ENCODE data around the gene TMED9. TPM values are rescaled to one million over a fixed set of nuclear protein-coding genes. Genes with fewer than 3 reads are reported as not detected.

TMED9 gene
- total RNA-seq, 2 experiments from 2014 or later, result 118 to 120 TPM

- Mint-ChIP-seq H3K4me1 (ENCODE audit: low read depth) (peaks cover 22% of the 10 kb centered on the region), H3K27ac (no peak overlapping the region), H3K9me3 (no peaks in the 10 kb centered on the region), H3K36me3 (ENCODE audit: low read depth) (peaks cover 30% of the 10 kb centered on the region), H3K4me3 (no peak overlapping the region), H3K27me3 (peaks cover 15% of the 10 kb centered on the region)
- no peak for ATAC-seq
- TF ChIP-seq, protein P1, sequence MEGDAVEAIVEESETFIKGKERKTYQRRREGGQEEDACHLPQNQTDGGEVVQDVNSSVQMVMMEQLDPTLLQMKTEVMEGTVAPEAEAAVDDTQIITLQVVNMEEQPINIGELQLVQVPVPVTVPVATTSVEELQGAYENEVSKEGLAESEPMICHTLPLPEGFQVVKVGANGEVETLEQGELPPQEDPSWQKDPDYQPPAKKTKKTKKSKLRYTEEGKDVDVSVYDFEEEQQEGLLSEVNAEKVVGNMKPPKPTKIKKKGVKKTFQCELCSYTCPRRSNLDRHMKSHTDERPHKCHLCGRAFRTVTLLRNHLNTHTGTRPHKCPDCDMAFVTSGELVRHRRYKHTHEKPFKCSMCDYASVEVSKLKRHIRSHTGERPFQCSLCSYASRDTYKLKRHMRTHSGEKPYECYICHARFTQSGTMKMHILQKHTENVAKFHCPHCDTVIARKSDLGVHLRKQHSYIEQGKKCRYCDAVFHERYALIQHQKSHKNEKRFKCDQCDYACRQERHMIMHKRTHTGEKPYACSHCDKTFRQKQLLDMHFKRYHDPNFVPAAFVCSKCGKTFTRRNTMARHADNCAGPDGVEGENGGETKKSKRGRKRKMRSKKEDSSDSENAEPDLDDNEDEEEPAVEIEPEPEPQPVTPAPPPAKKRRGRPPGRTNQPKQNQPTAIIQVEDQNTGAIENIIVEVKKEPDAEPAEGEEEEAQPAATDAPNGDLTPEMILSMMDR (IDR thresholded peaks at IDR 0.05), result no peak
- DNase-seq, result no peak
- CTCF ChIA-PET, result no interaction called here
- POLR2A ChIA-PET, result no interaction called here
- intact Hi-C loops (cut with micrococcal nuclease), result no loop called here
Measured at GRCh38 chr5:177590406-177590805, 1.6 kb upstream of the TMED9 start.

GRCh38 chr5:177591690-177592009 is 353 bp upstream of the TMED9 start:
- DNase-seq, result no peak
- Mint-ChIP-seq H3K27me3 (peaks cover 12% of the 10 kb centered on the region), H3K4me1 (ENCODE audit: low read depth) (peaks cover 22% of the 10 kb centered on the region), H3K36me3 (ENCODE audit: low read depth) (peaks cover 41% of the 10 kb centered on the region), H3K27ac (peak overlapping the region; percentile 100), H3K9me3 (no peaks in the 10 kb centered on the region), H3K4me3 (peak overlapping the region; percentile 92)
- POLR2A ChIA-PET, result interaction anchor here (1.0 to 1.9 kb wide), 4 partner anchors 10 to 97 kb away, joined by 4 to 7 read pairs (median 5); no protein-coding TSS in a partner anchor
- CTCF ChIA-PET, result interaction anchor here (0.6 to 2.4 kb wide), 4 partner anchors 15 to 120 kb away, joined by 3 to 8 read pairs (median 4); no protein-coding TSS in a partner anchor
- intact Hi-C loops (cut with micrococcal nuclease), result no loop called here
- no peak for ATAC-seq
- TF ChIP-seq, protein P1 (IDR thresholded peaks at IDR 0.05), result no peak

GRCh38 chr5:177592905-177593304 is 902 bp downstream of the TMED9 start:
- H3K27ac Mint-ChIP-seq, result peak overlapping the region; percentile 100
- H3K4me3 Mint-ChIP-seq, result peak overlapping the region; percentile 92
- TF ChIP-seq, protein P1 (IDR thresholded peaks at IDR 0.05), result no peak
- ATAC-seq (no peak), DNase-seq (no peak)
- peaks cover 12% of the 10 kb centered on the region for H3K27me3 Mint-ChIP-seq
- CTCF ChIA-PET, result interaction anchor here (1.6 to 2.4 kb wide), 3 partner anchors 14 to 121 kb away, joined by 4 to 8 read pairs (median 5); no protein-coding TSS in a partner anchor
- H3K36me3 Mint-ChIP-seq (ENCODE audit: low read depth), result peaks cover 49% of the 10 kb centered on the region
- no peaks in the 10 kb centered on the region for H3K9me3 Mint-ChIP-seq
- peaks cover 26% of the 10 kb centered on the region for H3K4me1 Mint-ChIP-seq (ENCODE audit: low read depth)
- intact Hi-C loops (cut with micrococcal nuclease), result no loop called here
- POLR2A ChIA-PET, result interaction anchor here (0.6 to 1.9 kb wide), 9 partner anchors 8 to 115 kb away, joined by 3 to 7 read pairs (median 3); no protein-coding TSS in a partner anchor

DNA sequence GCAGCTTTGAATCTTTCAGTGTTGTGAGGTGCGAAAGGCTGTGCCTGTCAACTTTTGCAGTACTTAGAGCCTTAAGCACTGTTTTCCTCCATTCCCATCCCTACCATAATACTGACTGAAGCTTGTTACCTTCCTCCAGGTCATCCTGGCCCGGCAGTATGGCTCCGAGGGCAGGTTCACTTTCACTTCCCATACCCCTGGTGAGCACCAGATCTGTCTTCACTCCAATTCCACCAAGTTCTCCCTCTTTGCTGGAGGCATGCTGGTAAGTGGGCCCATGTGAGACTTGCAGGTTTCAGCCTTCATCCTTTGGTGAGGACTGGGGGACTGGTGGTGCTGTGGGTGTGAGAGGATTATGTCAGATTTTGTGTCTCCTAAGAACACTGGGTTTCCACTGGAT is 1.5 kb downstream of the TMED9 start:
- intact Hi-C loops (cut with micrococcal nuclease), result no loop called here
- peaks cover 23% of the 10 kb centered on the region for H3K4me1 Mint-ChIP-seq (ENCODE audit: low read depth)
- POLR2A ChIA-PET, result interaction anchor here (0.9 to 1.9 kb wide), 5 partner anchors 10 to 115 kb away, joined by 3 to 5 read pairs (median 3); no protein-coding TSS in a partner anchor
- peak overlapping the region; percentile 41 for H3K27ac Mint-ChIP-seq
- no peak for DNase-seq
- H3K36me3 Mint-ChIP-seq (ENCODE audit: low read depth), result peaks cover 49% of the 10 kb centered on the region
- CTCF ChIA-PET, result interaction anchor here (1.9 to 2.4 kb wide), 2 partner anchors 13 to 33 kb away, joined by 5 to 8 read pairs; no protein-coding TSS in a partner anchor
- peak overlapping the region; percentile 92 for H3K4me3 Mint-ChIP-seq
- peaks cover 8% of the 10 kb centered on the region for H3K27me3 Mint-ChIP-seq
- H3K9me3 Mint-ChIP-seq, result no peaks in the 10 kb centered on the region
- TF ChIP-seq, protein P1 (IDR thresholded peaks at IDR 0.05), result no peak
- ATAC-seq, result no peak

DNA sequence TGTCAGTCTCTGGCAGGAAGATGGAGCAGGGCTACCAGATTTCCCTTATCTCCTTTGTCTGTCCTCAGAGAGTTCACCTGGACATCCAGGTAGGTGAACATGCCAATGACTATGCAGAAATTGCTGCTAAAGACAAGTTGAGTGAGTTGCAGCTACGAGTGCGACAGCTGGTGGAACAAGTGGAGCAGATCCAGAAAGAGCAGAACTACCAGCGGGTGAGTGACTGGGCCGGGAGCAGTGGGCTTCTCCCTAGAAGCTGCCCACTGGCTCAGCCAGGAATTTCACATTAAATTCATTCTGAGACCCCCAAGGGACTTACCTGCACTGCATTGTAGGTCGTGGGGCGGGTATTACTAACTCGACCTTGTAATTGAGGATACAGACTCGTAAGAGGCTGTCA is 2.1 kb downstream of the TMED9 start:
- Mint-ChIP-seq H3K9me3 (no peaks in the 10 kb centered on the region), H3K4me1 (ENCODE audit: low read depth) (peaks cover 28% of the 10 kb centered on the region), H3K27ac (no peak overlapping the region), H3K4me3 (no peak overlapping the region), H3K36me3 (ENCODE audit: low read depth) (peaks cover 49% of the 10 kb centered on the region), H3K27me3 (peaks cover 7% of the 10 kb centered on the region)
- DNase-seq (no peak), ATAC-seq (no peak)
- POLR2A ChIA-PET, result interaction anchor here (0.9 to 1.4 kb wide), 2 partner anchors 97 to 116 kb away, joined by 3 read pairs; no protein-coding TSS in a partner anchor
- TF ChIP-seq, protein P1 (IDR thresholded peaks at IDR 0.05), result no peak
- intact Hi-C loops (cut with micrococcal nuclease), result no loop called here
- CTCF ChIA-PET, result interaction anchor here (1.9 to 2.4 kb wide), 2 partner anchors 13 to 33 kb away, joined by 5 to 8 read pairs; no protein-coding TSS in a partner anchor
